Measurements from ENCODE around the gene VPS4B.
A peak's percentile ranks its signal among the peaks of the same experiment; 100 is the strongest.
"Not testable (repeated sequence)": the region's sequence is repeated elsewhere in the genome, so short reads cannot be mapped to it uniquely, and the experiment has no call there.

The VPS4B gene

GRCh38 chr18:63367053-63367953 lies 55.0 kb downstream of the VPS4B start, which contains the start of gene KDSR:
TSS of gene KDSR (minus strand) at chr18:63367206. CDS start at chr18:63367118, 88 bp downstream.
- DNase-seq, result peak; percentile 98

DNA sequence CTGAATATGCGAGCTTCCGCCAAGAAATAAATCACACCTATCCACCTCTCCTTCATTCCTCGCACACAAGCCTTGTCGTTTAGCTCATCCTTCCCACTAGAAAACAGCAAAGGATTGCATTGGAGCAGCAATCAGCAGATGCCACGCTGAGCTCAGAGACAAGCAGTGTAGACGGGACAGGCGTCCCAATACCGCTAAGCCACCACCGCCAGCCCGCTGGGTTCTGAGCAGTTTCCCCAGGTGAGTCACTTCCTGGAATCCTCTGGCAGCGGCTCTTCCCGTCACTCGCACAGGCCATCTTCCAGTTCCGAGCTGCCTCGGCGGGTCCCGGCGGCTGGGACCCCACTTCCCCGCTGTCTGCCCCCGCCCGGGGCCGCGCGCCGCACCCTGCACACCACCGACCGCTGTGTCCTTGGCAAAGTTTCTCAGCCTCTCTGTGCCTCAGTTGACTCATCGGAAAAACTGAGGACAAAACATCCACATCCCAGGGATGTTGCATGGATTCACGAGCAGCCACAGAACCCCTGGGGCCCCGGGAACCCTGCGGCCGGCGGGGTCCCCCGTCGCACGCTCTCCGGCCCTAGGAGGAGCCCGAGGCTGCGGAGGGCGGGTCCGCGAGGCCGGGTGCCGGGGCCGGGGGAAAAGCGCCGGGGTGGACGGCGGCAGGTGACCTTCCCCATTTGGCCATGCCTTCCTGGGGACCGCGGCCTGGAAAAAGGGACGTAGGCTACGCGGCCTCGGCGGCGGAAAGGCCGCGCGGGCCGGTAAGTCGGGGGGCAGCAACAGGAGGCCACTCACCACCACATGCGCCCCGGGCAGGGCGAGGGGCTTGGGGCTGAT lies 55.8 kb downstream of the VPS4B start:
- peak; percentile 70 for DNase-seq

GRCh38 chr18:63365876-63366212 lies 56.4 kb downstream of the VPS4B start:
- DNase-seq, result no peak

- DNase-seq, result no peak
Measured at GRCh38 chr18:63363951-63364350, 58.3 kb downstream of the VPS4B start.

DNA sequence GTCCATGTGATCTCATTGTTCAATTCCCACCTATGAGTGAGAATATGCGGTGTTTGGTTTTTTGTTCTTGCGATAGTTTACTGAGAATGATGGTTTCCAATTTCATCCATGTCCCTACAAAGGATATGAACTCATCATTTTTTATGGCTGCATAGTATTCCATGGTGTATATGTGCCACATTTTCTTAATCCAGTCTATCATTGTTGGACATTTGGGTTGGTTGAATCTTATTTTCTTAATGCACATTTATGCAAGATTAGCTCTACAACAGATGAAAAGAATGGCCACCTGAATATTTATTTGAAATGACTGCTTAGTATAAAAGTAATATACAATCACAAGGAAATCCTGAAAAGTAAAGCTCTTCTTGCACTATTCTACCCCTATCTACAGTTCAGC lies 58.9 kb downstream of the VPS4B start:
- not testable (repeated sequence) for DNase-seq

DNA sequence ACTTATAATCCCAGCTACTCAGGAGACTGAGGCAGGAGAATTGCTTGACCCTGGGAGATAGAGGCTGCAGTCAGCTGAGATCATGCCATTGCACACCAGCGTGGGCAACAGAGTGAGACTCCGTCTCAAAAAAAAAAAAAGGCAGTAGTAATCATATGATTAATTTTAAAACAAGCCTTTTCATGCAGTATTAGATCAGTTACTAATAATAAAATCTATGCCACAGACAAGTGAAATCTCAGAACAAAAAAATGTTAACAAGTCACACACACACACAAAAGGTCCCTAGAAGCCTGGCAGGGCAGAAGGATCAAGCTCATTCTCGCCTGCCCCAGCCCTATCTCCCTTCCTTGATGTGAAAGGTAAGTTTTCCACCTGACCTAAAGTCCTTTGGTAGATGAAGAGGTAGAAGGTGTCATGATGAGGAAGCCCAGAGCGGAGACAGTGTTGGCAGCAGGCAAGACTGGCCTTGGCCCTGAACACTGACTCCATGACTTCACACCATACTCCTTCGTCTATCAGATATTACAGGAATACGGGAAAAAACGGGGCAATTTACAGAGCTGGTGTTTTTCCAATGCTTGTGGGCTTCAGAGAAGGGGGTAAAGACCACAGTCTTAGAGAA lies 65.9 kb downstream of the VPS4B start:
- no peak for DNase-seq

GRCh38 chr18:63350230-63350629 lies 72.0 kb downstream of the VPS4B start:
- no peak for DNase-seq

GRCh38 chr18:63348508-63349136 lies 73.7 kb downstream of the VPS4B start:
- no peak for DNase-seq

- no peak for DNase-seq
Measured at GRCh38 chr18:63346480-63347183, 75.6 kb downstream of the VPS4B start.

- DNase-seq, result no peak
Measured at GRCh38 chr18:63346031-63346430, 76.2 kb downstream of the VPS4B start.

- DNase-seq, result no peak
Measured at GRCh38 chr18:63344918-63345317, 77.4 kb downstream of the VPS4B start.

DNA sequence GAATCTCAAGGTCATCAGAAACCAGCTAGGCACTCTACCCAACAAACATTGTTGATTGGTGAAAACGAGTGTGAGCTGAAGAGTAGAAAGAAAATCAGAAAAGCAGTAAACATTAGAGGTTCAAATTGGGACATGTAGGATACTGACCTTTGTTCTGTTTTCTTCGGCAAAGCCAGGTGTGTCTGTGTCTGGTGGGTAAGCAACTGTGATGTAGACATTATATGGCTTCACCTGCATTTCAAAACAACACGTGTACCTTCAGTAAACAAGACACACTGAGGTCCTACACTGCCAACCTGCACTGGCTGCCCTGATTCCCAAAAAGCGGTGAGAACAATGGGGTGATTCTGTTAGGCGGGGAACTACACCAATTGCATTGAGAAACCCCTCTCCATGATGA lies 78.0 kb downstream of the VPS4B start:
- DNase-seq, result no peak

GRCh38 chr18:63342206-63342605 lies 80.1 kb downstream of the VPS4B start:
- no peak for DNase-seq

DNA sequence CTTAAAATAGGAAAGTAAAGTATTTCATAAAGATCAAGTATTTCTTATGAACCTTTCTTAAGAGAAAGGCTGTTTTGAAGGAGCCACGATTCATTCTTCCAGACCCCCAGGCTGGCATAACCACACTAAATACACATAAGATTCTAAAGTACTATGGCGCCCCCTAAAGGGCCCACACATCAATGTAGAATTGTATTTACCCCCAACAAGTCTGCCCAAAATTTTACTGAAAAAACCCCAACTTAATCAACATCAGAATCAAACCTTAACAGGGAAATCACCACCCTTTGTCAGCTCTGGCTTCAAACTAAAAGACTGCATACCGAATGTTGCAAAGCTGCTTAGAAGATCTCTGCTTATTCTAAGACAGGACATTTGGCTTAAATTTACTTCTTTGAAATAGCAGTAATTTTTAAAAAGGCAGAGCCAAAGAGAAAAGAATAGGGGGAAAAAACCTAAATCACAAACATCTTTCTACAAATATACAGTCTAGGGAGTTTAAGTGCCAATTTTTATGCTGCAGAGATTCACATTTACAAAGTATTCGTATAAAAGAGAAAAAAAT lies 82.3 kb downstream of the VPS4B start:
- DNase-seq, result no peak
